Mammary epithelial cell (primary cell): ENCODE results near the gene SIVA1.

Source experiments
- EZH2 ChIP-seq: IDR thresholded peaks from 2 replicates; pipeline ENCODE4 v1.6.1; 2012; ENCODE audit warnings: low read length, inconsistent platforms, borderline replicate concordance
- TF ChIP-seq, protein P1 (sequence below), 2 donors: IDR thresholded peaks in 1 of 2; conservative IDR thresholded peaks in 1 of 2; 2 replicates each; pipeline ENCODE4 v1.5.1; 2011 to 2012; ENCODE audit warnings: inconsistent platforms in 2 of 2, low read length in 2 of 2, mild to moderate bottlenecking in 2 of 2, control low read depth in 1 of 2, low read depth in 1 of 2; ENCODE audit not compliant: insufficient read depth in 1 of 2; ENCODE audit errors: extremely low read depth in 1 of 2

DNA sequence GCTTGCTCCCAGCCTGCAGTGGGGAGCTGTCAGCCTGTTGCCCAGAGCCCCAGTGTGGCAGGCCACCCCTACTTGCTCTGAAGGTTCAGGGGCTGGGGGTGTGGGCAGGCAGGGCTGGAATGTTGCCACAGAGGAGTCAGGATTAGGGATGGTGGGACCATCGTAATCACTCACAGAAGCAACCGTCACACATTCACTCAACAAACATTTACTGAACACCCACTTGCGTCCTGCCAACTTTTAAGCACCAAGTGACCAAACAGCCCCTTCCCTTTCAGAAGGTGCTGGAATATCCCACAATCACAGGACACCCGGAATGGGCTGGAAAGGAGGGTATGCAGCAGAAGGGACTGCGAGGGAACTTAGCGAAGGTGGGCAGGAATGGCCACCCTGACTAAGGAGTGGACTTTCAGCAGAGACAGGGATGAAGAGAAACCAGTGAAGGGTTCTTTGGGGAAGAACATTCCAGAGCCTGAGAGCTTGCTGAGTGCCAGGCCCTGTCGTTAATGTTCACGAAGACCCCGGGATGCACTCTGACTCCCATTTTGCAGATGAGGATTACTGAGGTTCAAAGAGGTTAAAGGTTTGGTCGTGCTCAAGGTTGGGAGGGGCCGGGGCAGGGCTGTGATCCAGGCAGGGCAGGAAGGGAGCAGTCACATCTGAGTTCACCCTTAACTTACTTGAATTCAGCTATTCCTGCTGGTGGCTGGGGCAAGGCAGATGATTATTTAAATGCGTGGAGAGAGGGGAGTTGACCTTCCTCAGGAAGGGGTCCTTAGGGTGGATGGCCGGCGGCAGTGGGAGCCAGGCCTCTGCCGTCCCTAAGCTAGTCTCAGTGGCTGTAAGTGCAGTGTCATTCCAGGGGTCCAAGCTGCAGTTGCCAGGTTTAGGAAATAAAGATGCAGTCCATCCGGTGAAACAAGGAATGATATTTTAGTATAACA is 45.6 kb downstream of the SIVA1 start:
- TF ChIP-seq, protein P1, sequence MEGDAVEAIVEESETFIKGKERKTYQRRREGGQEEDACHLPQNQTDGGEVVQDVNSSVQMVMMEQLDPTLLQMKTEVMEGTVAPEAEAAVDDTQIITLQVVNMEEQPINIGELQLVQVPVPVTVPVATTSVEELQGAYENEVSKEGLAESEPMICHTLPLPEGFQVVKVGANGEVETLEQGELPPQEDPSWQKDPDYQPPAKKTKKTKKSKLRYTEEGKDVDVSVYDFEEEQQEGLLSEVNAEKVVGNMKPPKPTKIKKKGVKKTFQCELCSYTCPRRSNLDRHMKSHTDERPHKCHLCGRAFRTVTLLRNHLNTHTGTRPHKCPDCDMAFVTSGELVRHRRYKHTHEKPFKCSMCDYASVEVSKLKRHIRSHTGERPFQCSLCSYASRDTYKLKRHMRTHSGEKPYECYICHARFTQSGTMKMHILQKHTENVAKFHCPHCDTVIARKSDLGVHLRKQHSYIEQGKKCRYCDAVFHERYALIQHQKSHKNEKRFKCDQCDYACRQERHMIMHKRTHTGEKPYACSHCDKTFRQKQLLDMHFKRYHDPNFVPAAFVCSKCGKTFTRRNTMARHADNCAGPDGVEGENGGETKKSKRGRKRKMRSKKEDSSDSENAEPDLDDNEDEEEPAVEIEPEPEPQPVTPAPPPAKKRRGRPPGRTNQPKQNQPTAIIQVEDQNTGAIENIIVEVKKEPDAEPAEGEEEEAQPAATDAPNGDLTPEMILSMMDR (conservative IDR thresholded peaks at IDR 0.05 in 1 of 2, IDR thresholded peaks at IDR 0.05 in 1 of 2; ENCODE audit: extremely low read depth in 1 of 2, insufficient read depth in 1 of 2, low read depth in 1 of 2, low read length in 2 of 2), result no peak
- TF ChIP-seq EZH2, result no peak
